Activated naive CD8-positive, alpha-beta T cell treated with anti-CD3 and anti-CD28 coated beads, Interleukin-2, amount 10 ng/mL, durations not matched to agents 7 days and 5 days (primary cell): ENCODE results near the gene OSBPL1A. TPM values are rescaled to one million over a fixed set of nuclear protein-coding genes. Genes with fewer than 3 reads are reported as not detected.

Experiments used
- ATAC-seq: fragments of 150-1000 bp; cut with Tn5 transposase; one replicate; pipeline ENCODE4 v1.10.0; 2021; ENCODE audit warnings: low read depth, moderate library complexity
- POLR2A ChIA-PET: fragments of 350-600 bp; sonication (Branson Sonifier 250); formaldehyde crosslinking; loops from one replicate; lab custom pipeline; 2021; ENCODE audit warnings: antibody characterized with exemption; lab: Charles Lee
- DNase-seq: peaks from one replicate; pipeline ENCODE4 v3.0.0; 2021
- H3K27ac Mint-ChIP-seq: one replicate; pipeline ENCODE4 v1.8.0; 2022; ENCODE audit warnings: mild to moderate bottlenecking, mixed read lengths
- H3K27me3 Mint-ChIP-seq: one replicate; pipeline ENCODE4 v1.8.0; 2022; ENCODE audit warnings: mild to moderate bottlenecking, moderate library complexity, mixed read lengths
- H3K36me3 Mint-ChIP-seq: one replicate; pipeline ENCODE4 v1.8.0; 2021; ENCODE audit warnings: mild to moderate bottlenecking, mixed read lengths
- H3K4me1 Mint-ChIP-seq: one replicate; pipeline ENCODE4 v1.8.0; 2021; ENCODE audit warnings: mixed read lengths
- H3K4me3 Mint-ChIP-seq: one replicate; pipeline ENCODE4 v1.8.0; 2022; ENCODE audit warnings: mild to moderate bottlenecking, moderate library complexity, mixed read lengths
- H3K9me3 Mint-ChIP-seq: one replicate; pipeline ENCODE4 v1.8.0; 2021; ENCODE audit warnings: mixed read lengths
- total RNA-seq, 2 experiments: library from RNA; stranded (reverse); gene quantifications; one replicate each; pipeline ENCODE4 v1.2.3, GENCODE V29; 2021

Gene OSBPL1A
- total RNA-seq, 2 experiments from 2014 or later: 1.0 to 1.2 TPM

DNA sequence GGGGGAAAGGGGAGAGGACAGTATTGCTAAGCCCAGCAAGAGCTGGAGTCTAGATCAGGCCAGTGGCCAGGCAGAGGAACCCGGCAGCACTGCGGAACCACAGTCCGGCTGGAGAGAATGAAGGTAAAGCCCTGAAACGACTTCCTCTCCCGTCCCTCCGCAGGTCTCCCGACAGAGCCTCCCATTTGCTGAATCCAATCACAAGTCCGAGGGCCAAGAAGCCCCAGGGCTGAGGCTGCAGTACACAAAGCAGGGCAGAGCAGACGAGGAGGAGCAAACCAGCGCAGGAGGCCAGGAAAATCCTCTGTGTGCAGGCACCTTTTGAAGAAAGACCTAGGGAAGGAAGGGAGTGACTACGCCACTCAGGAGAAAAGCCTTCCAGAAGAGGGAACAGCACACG lies 104.4 kb downstream of the OSBPL1A start:
- peaks cover 16% of the 10 kb centered on the region for H3K27me3 Mint-ChIP-seq
- no peak overlapping the region for H3K27ac Mint-ChIP-seq
- H3K36me3 Mint-ChIP-seq: no peaks in the 10 kb centered on the region
- H3K4me1 Mint-ChIP-seq: no peaks in the 10 kb centered on the region
- ATAC-seq (no peak), DNase-seq (no peak)
- POLR2A ChIA-PET: interaction anchor here (0.6 kb wide), 1 partner anchor 25 kb away, joined by 3 read pairs; no protein-coding TSS in a partner anchor
- no peaks in the 10 kb centered on the region for H3K9me3 Mint-ChIP-seq
- no peak overlapping the region for H3K4me3 Mint-ChIP-seq

DNA sequence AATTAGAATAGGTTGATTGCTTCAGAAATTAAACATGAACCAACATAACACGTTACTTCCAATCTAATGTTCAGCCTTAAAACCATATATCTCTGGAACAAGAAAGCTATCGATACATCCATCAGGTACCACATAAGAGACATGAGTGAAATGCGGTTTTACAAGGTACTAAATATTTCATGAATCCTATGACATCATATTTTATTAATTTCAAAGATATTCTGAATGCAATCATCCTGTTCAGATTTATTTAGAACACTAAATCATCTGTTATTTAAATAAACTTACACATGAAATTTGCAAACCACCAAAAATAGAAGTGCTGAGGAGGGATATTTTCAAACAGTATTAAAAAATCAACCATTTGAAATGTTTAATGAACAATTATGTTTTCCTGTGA lies 119.0 kb downstream of the OSBPL1A start:
- no peaks in the 10 kb centered on the region for H3K4me1 Mint-ChIP-seq
- no peaks in the 10 kb centered on the region for H3K36me3 Mint-ChIP-seq
- H3K4me3 Mint-ChIP-seq: no peak overlapping the region
- ATAC-seq: no peak
- POLR2A ChIA-PET: no interaction called here
- no peaks in the 10 kb centered on the region for H3K9me3 Mint-ChIP-seq
- peaks cover 16% of the 10 kb centered on the region for H3K27me3 Mint-ChIP-seq
- H3K27ac Mint-ChIP-seq: no peak overlapping the region
- DNase-seq: no peak

DNA sequence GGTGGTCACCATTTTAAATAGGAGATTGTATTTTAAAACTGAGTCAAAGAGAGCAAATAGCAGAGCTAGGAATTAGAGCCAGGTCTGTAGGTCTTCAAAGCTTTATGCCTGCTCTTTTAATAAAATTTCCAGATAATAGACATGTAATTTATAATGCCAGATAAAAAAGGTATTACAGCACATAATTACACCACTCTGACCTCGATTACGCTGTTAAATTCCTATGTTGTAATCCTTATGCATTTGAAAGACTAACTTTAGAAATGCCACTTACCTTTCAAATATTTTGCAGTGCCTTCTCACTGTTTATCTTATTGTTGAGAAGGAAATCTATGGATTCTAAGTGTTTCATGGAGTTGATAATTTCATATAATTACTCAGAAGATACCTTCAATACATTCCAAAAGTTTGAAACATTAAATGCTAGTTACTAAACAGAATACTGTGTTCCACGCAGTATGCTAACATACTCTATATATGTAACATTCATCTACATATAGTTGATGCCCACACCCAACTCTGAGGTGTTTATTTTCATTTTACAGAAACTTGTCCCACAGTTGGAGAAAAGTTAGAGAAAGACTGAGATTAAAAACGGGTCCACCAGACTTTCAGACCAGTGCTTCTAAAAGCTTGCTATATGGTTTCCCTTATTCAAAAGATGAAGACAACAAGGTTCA lies 120.0 kb downstream of the OSBPL1A start:
- DNase-seq: no peak
- H3K27ac Mint-ChIP-seq: no peak overlapping the region
- H3K4me3 Mint-ChIP-seq: no peak overlapping the region
- peaks cover 23% of the 10 kb centered on the region for H3K27me3 Mint-ChIP-seq
- no peak for ATAC-seq
- no peaks in the 10 kb centered on the region for H3K9me3 Mint-ChIP-seq
- H3K36me3 Mint-ChIP-seq: no peaks in the 10 kb centered on the region
- H3K4me1 Mint-ChIP-seq: no peaks in the 10 kb centered on the region
- POLR2A ChIA-PET: no interaction called here

DNA sequence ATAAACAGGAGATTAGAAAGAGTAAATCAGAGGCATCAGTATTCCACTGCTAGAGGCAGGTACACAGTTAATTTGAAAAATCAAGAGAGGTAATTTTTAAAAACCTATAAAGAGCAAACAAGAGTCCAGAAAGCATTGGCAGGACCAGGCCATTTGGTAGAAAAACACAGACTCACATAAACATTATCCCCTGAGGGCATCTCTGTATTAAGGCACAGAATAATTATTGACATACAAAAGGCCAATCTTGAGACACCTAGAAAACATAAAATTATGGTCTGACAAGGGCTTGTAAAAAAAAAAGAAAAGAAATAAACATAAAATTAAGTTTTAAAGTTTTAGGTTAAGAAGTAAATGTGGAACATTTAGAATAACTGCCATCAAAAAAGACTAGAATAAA lies 120.6 kb downstream of the OSBPL1A start:
- POLR2A ChIA-PET: no interaction called here
- H3K27ac Mint-ChIP-seq: no peak overlapping the region
- peaks cover 1% of the 10 kb centered on the region for H3K4me1 Mint-ChIP-seq
- DNase-seq (no peak), ATAC-seq (no peak)
- no peaks in the 10 kb centered on the region for H3K9me3 Mint-ChIP-seq
- no peak overlapping the region for H3K4me3 Mint-ChIP-seq
- H3K27me3 Mint-ChIP-seq: peaks cover 28% of the 10 kb centered on the region
- no peaks in the 10 kb centered on the region for H3K36me3 Mint-ChIP-seq

DNA sequence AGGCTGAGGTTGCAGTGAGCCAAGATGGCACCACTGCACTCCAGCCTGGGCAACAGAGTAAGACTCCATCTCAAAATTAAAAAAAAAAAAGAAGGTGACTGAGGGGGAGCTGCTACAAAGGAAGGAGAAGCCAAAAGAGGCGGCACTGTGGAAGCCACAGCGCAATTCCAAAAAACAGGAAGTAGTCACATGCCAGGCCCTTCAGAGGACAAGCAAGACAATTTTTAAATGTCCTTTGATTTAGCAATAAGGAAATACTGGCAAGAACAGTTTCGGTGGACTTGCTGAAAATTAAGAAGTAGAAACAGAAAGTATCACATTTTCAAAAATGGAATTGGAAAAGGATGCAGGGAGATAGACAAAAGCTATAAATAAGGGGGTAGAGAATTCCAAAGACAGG lies 122.8 kb downstream of the OSBPL1A start:
- ATAC-seq: no peak
- POLR2A ChIA-PET: no interaction called here
- Mint-ChIP-seq H3K36me3 (no peaks in the 10 kb centered on the region), H3K4me3 (no peak overlapping the region), H3K4me1 (peaks cover 1% of the 10 kb centered on the region), H3K9me3 (no peaks in the 10 kb centered on the region), H3K27ac (no peak overlapping the region), H3K27me3 (peaks cover 47% of the 10 kb centered on the region)
- no peak for DNase-seq

DNA sequence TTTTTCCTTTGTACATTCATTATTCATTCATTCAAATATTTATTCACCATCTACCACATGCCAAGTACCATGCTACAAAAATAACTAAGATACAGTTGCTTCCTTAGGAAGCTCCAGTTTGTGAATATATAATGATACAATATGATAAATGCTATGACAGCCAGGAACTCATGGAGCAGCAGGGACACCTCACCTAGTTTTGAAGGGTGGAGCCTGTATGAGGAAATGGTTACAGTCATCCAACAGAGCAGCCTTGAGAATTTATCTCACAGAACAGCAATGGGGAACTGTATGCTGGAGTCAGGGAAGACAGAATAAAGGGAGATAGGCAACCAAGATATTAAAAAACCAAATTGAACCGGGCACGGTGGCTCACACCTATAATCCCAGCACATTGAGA lies 124.0 kb downstream of the OSBPL1A start:
- DNase-seq (no peak), ATAC-seq (no peak)
- H3K36me3 Mint-ChIP-seq: no peaks in the 10 kb centered on the region
- H3K4me1 Mint-ChIP-seq: peaks cover 1% of the 10 kb centered on the region
- no peak overlapping the region for H3K4me3 Mint-ChIP-seq
- H3K27ac Mint-ChIP-seq: no peak overlapping the region
- POLR2A ChIA-PET: no interaction called here
- no peaks in the 10 kb centered on the region for H3K9me3 Mint-ChIP-seq
- H3K27me3 Mint-ChIP-seq: peaks cover 56% of the 10 kb centered on the region

DNA sequence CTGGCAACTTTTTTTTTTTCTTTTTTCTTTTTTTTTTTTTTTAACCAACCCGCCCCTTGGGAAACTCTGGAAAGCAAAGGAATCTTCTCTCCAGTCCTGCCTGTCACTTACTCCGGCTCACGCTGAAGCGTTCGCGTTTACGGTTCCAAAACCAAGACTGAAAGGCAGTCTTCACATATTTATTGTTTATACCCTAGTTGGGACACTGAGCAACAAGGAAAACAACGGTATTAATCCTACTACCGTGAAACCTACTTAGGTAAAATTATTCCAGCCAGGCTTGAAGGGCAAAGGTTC lies 125.4 kb downstream of the OSBPL1A start:
- POLR2A ChIA-PET: no interaction called here
- peaks cover 53% of the 10 kb centered on the region for H3K27me3 Mint-ChIP-seq

DNA sequence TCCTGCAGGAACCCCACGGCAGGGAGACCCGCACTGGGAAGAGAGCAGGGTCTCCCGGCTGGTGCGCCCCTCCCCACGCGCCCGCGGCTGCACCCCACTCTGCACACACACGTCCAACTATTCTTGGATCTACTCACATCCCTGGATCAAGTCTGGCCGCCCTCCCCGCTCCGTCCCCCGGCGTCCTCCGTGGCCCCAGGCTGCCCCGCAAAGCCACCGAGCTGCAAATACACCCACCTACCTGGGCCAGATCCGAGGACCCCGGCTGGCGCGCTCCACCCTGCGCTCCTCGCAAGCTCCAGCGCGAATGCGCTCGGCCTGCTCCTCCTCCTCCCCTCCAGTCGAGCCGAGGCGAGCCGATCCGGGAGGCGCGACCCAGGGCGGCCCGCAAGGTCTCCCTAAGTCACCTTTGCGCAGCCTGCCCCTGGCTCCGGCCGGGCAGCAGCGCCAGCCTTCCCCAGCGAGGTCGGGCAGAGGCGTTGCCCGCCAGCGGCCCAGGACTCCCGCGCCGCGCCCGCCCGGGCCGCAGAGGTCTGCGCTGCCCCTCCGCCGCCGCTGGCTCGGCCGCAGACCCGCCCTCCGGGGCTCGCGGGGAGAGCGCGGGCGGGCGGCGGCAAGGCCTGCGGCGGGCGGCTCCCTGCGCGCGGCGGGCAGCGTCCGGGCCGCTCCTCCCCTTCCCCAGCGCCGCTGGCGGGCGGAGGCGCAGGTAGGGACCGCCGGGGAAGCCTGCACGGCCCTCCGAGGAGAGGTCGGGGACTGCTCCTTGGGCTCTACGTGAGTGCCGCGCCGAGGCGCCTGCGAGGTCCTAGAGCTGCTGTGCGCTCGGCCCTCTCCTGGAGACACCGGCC lies 126.0 kb downstream of the OSBPL1A start:
- POLR2A ChIA-PET: no interaction called here
- H3K4me1 Mint-ChIP-seq: peaks cover 1% of the 10 kb centered on the region
- peaks cover 53% of the 10 kb centered on the region for H3K27me3 Mint-ChIP-seq
- no peak overlapping the region for H3K4me3 Mint-ChIP-seq
- no peaks in the 10 kb centered on the region for H3K9me3 Mint-ChIP-seq
- ATAC-seq: peak; percentile 79
- no peak overlapping the region for H3K27ac Mint-ChIP-seq
- H3K36me3 Mint-ChIP-seq: no peaks in the 10 kb centered on the region
- DNase-seq: peak; percentile 51

More for the DNA sequence above, 125.4 kb downstream of the OSBPL1A start:
- ATAC-seq: no peak
- no peaks in the 10 kb centered on the region for H3K9me3 Mint-ChIP-seq
- peak overlapping the region; percentile 67 for H3K4me3 Mint-ChIP-seq
- DNase-seq: no peak
- H3K4me1 Mint-ChIP-seq: peaks cover 1% of the 10 kb centered on the region
- no peak overlapping the region for H3K27ac Mint-ChIP-seq
- H3K36me3 Mint-ChIP-seq: no peaks in the 10 kb centered on the region

DNA sequence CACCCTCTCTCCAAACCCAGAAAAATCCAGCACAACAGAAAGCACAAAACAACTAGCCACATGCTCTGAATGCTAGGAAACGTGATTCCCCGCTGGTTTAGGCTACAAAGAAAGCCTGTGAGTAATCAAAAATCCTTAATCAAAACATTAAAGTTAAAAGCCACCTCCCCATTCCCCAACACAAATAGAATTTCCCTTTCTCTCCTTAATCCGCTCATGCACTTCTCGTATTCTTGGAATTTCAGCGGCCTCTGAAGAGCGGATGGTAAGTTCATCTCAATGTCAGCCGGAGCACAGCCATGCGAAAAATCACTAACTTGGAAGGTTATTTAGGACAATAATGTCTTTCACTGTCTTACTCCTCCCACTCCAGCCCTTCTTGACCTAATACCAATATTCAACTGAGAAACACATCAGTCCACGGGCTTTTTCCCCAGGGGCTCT lies 126.7 kb downstream of the OSBPL1A start:
- H3K4me1 Mint-ChIP-seq: peaks cover 1% of the 10 kb centered on the region
- H3K4me3 Mint-ChIP-seq: no peak overlapping the region
- H3K36me3 Mint-ChIP-seq: no peaks in the 10 kb centered on the region
- POLR2A ChIA-PET: no interaction called here
- peaks cover 56% of the 10 kb centered on the region for H3K27me3 Mint-ChIP-seq
- no peaks in the 10 kb centered on the region for H3K9me3 Mint-ChIP-seq
- no peak for ATAC-seq
- H3K27ac Mint-ChIP-seq: no peak overlapping the region
- DNase-seq: no peak

DNA sequence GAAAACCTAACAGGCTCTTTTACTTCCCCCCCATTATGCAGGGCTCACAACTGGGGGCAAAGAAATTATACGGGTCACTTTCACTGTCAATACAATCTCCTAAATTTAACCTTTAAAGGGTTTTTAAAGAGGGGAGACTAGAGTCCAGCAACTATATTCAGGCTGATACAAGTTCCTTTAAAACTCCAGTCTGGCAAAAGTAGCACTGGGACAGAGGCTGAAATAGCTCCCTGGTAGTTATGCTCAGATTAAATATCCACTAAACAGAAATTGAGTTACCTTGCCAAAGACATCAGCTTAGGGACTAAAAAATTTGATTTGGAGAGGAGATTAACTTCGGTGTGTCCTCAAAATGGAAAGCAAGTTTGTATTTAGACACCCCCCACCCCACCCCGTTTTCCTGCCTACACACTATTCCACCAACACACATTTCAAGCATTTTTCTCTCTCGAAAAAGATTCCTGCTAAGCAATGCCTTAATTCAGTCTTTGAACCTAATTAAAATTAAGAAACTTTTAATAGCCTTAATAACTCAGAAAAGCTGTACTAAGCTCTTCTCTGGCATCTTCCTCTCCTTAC lies 127.2 kb downstream of the OSBPL1A start:
- Mint-ChIP-seq H3K9me3 (no peaks in the 10 kb centered on the region), H3K36me3 (no peaks in the 10 kb centered on the region), H3K27ac (no peak overlapping the region), H3K4me1 (peaks cover 1% of the 10 kb centered on the region), H3K4me3 (no peak overlapping the region), H3K27me3 (peaks cover 56% of the 10 kb centered on the region)
- POLR2A ChIA-PET: no interaction called here
- no peak for DNase-seq
- no peak for ATAC-seq

DNA sequence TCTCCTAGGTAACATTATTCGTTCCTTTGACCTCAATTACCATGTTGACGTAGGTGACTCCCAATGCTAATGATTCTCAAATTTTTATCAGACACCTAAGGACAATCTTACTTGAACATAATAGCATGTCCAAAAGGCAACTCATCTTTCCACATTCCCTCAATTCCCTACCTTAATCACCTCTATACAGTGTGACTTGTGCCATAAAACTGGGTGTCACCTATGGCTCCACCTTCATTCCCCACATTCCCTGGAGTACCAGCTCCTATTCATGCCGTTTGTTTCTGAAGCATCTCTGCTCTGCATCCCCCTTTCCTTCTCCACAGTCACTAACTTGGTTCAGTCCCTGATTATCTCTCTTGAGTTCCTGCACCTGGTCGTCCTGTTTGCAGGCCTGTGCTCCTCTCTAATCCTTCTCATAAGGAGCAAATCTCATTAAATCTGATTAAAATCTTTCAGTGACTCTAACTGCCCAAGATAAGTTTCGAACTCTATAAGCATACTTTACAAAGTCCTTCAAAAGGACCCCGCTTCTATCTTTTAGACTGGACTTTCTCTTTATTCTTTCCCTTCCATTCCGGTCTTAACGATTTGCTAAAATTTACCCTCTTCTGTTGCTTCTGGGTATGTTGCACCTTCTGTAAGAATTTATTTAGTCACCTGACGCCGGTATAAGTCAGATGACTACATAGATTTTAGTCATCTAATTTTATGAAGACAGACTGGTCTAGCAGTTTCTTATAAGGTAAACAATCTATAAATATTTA lies 128.7 kb downstream of the OSBPL1A start:
- no peak overlapping the region for H3K27ac Mint-ChIP-seq
- peaks cover 47% of the 10 kb centered on the region for H3K27me3 Mint-ChIP-seq
- POLR2A ChIA-PET: no interaction called here
- no peak overlapping the region for H3K4me3 Mint-ChIP-seq
- no peaks in the 10 kb centered on the region for H3K9me3 Mint-ChIP-seq
- H3K4me1 Mint-ChIP-seq: peaks cover 1% of the 10 kb centered on the region
- no peak for ATAC-seq
- no peaks in the 10 kb centered on the region for H3K36me3 Mint-ChIP-seq
- no peak for DNase-seq

DNA sequence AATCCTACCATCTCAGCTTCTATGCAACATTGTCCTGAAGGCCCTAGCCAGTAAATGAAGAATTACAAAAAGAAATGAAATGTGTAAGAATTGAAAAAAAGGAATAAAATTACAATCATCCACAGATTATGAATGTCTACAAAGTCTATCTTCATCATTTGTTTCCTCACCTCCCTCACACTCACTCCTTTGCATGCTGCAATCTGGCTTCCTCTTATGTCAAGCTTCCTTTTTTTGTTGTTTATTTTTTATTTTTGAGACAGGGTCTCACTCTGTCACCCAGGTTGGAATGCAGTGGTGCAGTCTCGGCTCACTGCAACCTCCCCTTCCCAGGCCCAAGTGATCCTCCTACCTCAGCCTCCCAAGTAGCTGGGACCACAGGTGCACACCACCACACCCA lies 129.7 kb downstream of the OSBPL1A start:
- H3K27ac Mint-ChIP-seq: no peak overlapping the region
- DNase-seq: no peak
- H3K9me3 Mint-ChIP-seq: no peaks in the 10 kb centered on the region
- H3K4me1 Mint-ChIP-seq: peaks cover 1% of the 10 kb centered on the region
- no peak for ATAC-seq
- H3K27me3 Mint-ChIP-seq: peaks cover 38% of the 10 kb centered on the region
- H3K36me3 Mint-ChIP-seq: no peaks in the 10 kb centered on the region
- no peak overlapping the region for H3K4me3 Mint-ChIP-seq
- POLR2A ChIA-PET: interaction anchor here (0.7 kb wide), 1 partner anchor 26 kb away, joined by 3 read pairs; no protein-coding TSS in a partner anchor

DNA sequence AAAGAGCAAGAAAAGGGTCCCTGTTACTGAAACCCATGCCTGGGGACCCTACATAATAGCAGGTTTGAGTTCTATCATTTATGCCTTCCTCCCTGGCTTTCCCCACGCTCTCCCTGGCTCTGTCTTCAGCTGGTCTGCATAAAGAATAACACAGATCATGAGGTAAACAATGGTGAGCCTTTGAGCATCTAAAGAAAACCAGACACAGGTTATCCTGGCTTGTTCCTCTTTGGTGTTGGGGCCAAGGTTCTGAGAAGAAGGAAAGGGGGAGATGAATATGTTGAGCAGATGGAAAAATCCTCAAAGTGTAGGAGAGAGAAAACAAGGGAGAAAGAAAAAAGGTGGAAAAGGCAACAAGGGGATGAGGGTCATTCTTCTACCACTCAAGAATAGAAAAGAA lies 131.5 kb downstream of the OSBPL1A start:
- no peak for ATAC-seq
- no peak overlapping the region for H3K4me3 Mint-ChIP-seq
- DNase-seq: no peak
- no peaks in the 10 kb centered on the region for H3K36me3 Mint-ChIP-seq
- H3K9me3 Mint-ChIP-seq: no peaks in the 10 kb centered on the region
- H3K27ac Mint-ChIP-seq: no peak overlapping the region
- POLR2A ChIA-PET: no interaction called here
- peaks cover 25% of the 10 kb centered on the region for H3K27me3 Mint-ChIP-seq
- H3K4me1 Mint-ChIP-seq: no peaks in the 10 kb centered on the region
